Effector CD4-positive, alpha-beta T cell (primary cell): ENCODE data around the gene ELMOD3.
"Not testable (repeated sequence)": the region's sequence is repeated elsewhere in the genome, so short reads cannot be mapped to it uniquely, and the experiment has no call there.

Experiments used
- DNase-seq: peaks from one replicate; pipeline ENCODE4 v3.0.0-alpha.2; 2020

The ELMOD3 gene

GRCh38 chr2:85429213-85429923 lies 74.8 kb downstream of the ELMOD3 start:
- DNase-seq = no peak

- DNase-seq = no peak
Observed at GRCh38 chr2:85429924-85430289, 75.3 kb downstream of the ELMOD3 start.

DNA sequence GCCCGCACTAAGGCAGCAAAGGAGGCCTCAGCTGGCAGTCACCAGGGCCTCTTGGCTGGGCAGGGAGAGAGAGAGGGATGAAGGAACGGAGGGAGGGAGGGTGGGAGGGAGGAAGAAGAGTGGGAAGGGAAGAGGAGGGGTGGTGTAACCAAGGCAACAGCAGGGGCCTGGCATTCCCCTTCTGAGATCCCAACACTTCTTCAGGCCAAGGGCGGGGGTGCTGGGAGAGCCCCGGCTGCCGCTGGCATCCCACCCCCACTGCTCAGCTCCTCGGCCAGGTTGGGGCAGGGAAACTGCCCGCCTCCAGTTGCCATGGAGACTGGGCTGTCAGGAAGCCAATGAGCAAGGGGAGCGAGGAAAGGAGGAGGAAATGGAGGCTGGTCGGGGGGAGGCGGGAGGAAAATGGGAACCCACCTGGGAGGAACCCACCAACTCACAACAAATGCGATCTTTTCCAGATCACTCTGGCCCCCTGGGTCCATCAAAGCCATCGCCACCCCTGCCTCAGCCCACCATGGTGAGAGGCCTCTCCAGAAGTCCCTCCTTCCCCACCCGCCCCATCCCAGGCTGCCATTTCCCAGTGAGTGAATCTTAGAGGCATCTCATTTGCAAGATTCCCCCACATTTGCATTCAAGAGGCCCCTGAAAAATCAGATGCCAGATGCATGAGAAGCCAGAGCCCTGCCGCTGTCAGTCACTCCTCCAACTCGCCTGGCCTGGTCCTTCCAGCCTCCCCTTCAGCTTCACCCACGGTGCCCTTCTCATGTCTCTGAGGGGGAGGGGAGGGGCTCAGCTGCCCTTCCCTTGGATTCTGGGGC lies 76.4 kb downstream of the ELMOD3 start:
- DNase-seq = no peak

GRCh38 chr2:85431570-85432205 lies 77.1 kb downstream of the ELMOD3 start:
- no peak for DNase-seq

- no peak for DNase-seq
Observed at GRCh38 chr2:85433511-85434089, 79.0 kb downstream of the ELMOD3 start.

- DNase-seq = no peak
Observed at GRCh38 chr2:85434696-85435095, 80.1 kb downstream of the ELMOD3 start.

- no peak for DNase-seq
Observed at GRCh38 chr2:85435220-85435958, 80.8 kb downstream of the ELMOD3 start.

GRCh38 chr2:85435981-85436835 lies 81.6 kb downstream of the ELMOD3 start:
- no peak for DNase-seq

DNA sequence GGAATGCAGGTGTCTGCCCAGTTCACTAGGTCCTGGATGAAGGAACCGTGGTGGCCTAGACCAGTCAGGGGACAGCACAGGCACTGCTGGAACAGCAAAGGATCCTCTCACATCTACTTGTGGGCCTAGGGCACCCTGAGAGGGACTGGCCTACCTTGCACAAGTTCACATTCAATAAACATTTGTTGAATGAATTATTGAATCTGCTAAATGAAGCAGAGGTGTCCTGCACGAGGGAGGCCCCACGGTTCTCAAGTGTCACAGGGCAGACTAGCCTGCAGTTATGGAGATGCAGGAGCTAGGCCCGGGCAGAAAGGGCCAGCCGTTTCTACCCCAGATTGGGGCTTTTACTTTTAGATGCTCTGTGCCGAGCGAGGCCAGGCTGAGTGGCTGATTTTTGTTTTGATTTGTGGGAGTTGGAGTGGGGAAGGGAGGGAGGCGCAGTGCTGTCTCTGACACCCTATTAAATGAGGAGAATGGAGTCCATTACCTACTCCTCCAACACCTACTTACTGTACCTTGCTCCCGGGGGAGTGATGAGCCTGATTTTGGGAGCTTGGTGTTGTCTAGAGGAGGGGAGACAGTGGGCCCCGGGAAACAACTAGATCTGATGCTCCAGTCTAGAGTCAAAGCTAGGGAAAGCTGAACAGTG lies 82.4 kb downstream of the ELMOD3 start:
- no peak for DNase-seq

DNA sequence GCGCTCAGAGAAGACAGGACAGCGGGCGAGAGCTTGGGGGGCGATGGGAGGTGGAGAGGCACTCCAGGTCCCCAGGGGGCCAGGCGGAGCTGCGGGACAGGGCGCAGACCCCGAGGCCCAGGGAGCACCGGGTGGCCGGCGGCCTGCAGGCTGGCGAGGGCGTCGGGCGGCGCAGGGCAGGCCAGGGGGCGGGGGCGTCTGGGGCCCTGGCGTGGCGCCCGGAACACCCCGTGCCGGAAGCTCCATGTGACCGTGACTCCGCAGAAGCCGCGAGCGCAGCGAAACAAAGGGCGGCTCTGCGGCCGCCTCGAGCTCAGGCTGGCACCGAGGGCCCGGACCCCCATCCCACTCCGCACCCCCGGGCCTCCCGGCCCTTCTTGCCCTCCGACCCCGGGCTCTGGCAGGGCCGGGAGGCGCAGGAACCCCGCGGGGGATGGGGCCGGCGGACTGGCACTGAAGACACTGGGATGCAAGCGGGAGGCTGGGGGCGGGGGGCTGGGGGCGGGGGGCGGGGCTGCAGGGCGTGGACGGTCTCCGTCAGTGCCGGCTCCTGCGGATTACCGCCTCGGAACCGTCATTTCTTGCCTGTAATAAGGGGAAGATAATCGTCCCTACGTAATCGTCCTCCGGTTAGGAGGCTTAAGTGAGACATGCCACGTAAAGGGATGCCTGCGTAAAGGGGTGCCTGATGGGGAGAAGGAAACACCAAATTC lies 83.1 kb downstream of the ELMOD3 start:
- peak; percentile 66 for DNase-seq

DNA sequence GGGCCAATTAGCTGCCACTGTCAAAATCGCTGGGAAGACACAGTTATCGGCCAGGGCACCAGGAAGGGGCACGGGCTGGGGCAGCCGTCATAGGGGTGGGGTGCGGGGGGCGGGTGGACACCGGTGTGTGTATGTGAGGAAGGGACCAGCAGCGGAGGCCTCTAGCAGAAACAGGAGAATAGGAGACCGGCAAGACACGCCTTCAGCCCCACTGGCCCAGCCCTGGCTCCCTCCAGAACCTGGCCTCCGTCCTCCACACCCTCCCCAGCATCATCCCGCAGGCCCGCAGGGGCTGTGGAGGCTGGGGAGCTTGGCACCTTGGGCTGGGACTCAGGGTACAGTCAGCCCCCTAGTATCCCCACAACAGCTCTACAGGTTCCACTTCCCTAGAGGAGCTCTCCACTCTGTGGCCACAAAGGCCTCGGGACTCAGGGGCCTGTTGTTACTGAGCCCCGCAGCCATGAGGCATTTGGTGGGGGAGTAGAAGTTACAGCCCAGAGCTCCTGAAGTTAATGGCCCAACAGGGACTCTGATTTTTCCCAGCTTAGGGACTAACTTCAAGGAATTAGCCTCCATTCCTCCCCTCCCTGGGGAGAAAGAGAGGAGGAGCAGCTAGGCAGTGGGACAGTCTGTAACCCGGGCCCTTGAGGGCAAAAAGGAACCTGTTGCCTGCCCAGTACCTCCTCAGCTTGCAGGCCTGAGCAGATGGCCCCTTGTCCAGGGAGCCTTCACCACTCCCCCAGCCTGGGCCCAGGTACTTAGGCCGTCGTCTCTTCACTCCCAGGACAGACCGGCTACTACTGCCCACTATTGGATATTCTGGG lies 83.8 kb downstream of the ELMOD3 start:
- DNase-seq = no peak

GRCh38 chr2:85439025-85439472 lies 84.5 kb downstream of the ELMOD3 start:
- DNase-seq = no peak

GRCh38 chr2:85439569-85439968 lies 85.0 kb downstream of the ELMOD3 start:
- not testable (repeated sequence) for DNase-seq

DNA sequence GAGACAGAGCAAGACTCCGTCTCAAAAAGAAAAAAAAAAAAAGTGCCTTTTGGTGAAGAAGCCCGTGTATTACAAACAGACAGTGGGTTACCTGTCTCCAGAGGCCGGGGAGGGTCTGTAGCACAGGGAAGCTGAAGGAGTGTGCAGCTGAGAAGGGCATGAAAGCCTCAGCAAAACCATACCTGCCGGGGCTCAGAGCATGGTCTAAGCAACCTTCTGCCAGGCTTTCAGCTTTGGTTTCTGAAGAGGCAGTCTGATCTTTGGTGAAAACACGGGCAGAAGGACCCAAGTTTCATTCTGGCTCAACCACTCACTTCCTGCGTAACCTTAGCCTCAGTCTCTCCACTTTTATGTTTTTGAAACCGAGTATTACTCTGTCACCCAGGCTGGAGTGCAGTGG lies 85.4 kb downstream of the ELMOD3 start:
- no peak for DNase-seq

- DNase-seq = no peak
Observed at GRCh38 chr2:85440729-85441128, 86.2 kb downstream of the ELMOD3 start.
